ENCODE data around the gene ZNF570. TPM values are rescaled to one million over a fixed set of nuclear protein-coding genes. Genes with fewer than 3 reads are reported as not detected.

ZNF570 gene
- total RNA-seq = 4.9 and 6.9 TPM in 2 replicates

DNA sequence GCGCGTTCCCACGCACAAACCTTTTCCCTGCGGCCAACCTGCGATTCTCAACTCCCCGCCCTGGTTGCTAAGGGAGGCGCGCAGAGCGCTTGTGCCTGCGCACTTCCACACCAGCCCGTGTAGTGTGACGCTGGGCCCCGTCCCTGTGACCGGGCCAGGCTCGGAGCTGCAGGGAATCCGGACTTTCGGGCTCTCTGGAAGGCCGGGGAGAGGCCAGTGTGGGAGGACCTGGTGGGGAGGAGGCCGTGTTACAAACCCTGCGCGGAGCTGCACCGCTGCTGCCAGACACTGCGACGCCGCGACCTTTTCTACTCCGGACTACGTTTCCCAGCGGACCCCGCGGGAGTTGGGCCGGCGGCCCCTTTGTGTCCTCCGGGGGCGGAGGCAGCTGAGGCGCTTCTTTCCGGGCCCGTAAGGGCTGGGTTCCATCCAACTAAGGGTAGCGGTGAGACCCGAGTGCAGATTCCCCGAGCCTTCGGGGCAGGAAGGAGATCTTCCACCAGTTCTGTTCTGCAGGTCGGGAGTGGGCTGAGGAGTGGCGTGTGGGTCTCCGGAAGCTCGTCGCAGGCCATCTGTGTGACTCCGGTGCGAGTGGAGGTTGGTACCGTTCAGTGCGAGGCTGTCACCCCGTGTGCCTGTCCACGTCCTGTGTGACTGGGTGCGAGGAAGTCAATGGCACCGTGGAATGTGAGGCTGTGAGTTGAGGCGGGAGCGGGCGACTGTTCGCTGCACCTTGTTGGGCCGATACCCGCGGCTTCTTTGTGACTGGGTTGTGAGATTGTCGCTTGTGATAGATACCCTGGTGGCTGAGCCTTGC lies at the start of gene ZNF570:
Gene ZNF570 (plus strand): TSS at position 396 of the 817 bp plus-strand sequence. CDS start 999 bp downstream, outside the sequence.

DNA sequence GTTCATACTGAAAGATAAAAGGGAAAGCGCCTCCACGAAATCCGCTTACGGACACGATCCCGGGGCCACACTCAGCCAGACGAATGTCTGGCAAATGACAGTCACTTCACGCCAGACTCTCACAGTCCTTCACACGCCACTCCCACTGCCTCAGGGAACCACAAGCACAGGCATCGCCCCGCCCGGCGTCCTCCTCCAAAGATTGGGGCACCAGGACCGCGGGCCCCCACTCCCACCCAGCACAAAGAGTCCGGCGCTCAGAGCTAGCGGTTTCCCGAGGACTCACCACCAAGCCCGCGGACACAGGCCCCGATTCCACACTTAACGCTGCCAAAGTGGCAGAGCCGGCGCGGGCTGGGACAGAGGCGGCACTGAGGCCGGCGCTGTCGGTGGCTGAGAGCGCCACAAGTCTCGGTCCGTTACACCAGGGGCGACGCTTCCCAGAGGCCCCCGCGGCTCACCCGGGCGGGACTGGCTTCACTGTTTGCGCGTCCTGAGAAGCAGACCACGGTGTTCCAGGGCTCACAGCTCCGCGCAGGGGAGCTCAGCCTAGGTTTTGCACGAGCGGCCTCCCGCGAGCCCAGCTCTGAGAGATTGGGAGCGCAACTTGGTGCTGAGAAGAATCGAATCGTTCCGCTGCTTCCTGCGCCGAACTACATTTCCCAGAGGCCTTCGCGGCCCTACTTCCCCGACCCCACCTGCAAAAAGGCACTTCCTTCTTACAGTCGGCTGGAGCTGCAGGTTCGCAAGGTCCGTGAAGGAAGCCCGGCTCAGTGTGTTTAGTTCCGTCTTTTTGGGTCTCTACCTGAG lies 2.2 kb upstream of the ZNF570 start, which contains the start of gene ZNF569:
Gene ZNF569 (minus strand): TSS at position 647 of the 810 bp plus-strand sequence. CDS start 22,523 bp downstream, outside the sequence.

DNA sequence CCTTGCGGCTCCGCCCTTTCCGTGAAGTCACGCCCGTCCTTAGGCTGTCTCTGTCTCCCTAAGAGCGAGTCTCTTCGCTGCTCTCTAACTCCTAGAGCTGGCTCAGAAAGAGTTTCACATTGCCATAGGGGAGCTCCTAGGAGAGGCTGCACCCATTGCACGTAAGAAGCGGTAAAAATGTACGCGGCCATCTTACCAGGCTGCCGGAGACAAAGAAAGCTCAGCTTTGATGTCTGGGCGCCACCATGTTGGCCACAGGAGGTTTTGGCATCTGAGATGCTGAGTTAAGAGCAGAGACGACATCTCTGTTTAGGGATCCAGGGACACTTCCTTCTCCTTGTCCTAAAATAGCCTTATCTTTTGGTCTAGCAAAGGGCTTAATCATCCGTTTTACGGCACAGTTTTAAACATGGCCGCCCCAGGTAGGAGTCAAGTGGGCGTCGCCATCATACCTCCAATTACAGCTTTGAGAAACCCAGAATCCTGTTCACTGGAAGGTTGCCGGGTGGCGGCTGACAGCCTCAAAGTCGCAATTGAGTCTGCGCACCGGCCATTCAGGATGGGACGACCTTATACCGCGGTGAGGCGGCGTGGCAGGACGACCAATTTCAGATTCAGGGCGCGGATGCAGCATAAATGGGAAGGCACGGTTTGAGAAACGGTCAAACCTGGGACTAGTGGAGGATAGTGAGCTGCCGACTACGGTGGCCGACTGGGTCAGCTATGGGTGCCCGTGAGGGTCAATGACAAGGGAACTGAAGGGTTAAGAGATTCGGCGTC lies 37.4 kb downstream of the ZNF570 start, which contains the start of gene ZNF793:
Gene ZNF793 (plus strand): TSS at position 553 of the 780 bp plus-strand sequence. CDS start 16,501 bp downstream, outside the sequence.

Other genes with a start within 250 kb of the ZNF570 start
- 3.8 and 5.8 TPM in 2 replicates for gene ZNF527, start 98.3 kb upstream of the ZNF570 start, total RNA-seq
- gene ZNF569, start 1.9 kb upstream of the ZNF570 start, total RNA-seq = 4.6 and 6.2 TPM in 2 replicates
- gene ZNF793, start 37.6 kb downstream of the ZNF570 start, total RNA-seq = 0.09 and 0.28 TPM in 2 replicates
- gene ZNF571, start 125.4 kb downstream of the ZNF570 start, total RNA-seq = 1.3 and 2.1 TPM in 2 replicates
- gene ZNF540, start 125.5 kb downstream of the ZNF570 start, total RNA-seq = under 0.01 and 0.28 TPM in 2 replicates
- 10.9 and 13.6 TPM in 2 replicates for gene ZFP30, start 186.1 kb downstream of the ZNF570 start, total RNA-seq